HepG2 (cell line): ENCODE measurements around the gene CLDND2. TPM values are rescaled to one million over a fixed set of nuclear protein-coding genes. Genes with fewer than 3 reads are reported as not detected.

Experiments
- ATAD3A ChIP-seq: sonication (generic); formaldehyde crosslinking; IDR thresholded peaks from 2 replicates; pipeline ENCODE4 v1.4.0; 2020; ENCODE audit warnings: missing genetic modification reagents
- CTCF ChIP-seq: sonication (generic); formaldehyde crosslinking; IDR thresholded peaks from 2 replicates; pipeline ENCODE4 v1.5.0; 2020; ENCODE audit warnings: mild to moderate bottlenecking, missing genetic modification reagents, moderate library complexity
- DRAP1 ChIP-seq: IDR thresholded peaks from 2 replicates; pipeline ENCODE4 v1.6.1; 2016; ENCODE audit warnings: missing genetic modification reagents, missing compliant biosample characterization
- ETV5 ChIP-seq: IDR thresholded peaks from 2 replicates; pipeline ENCODE4 v1.6.1; 2018; ENCODE audit warnings: missing biosample characterization, missing genetic modification reagents, inconsistent platforms, borderline replicate concordance
- ETV6 ChIP-seq: sonication (generic); formaldehyde crosslinking; conservative IDR thresholded peaks from 2 replicates; pipeline ENCODE4 v1.4.0; 2020; ENCODE audit warnings: missing genetic modification reagents
- FOXK1 ChIP-seq: sonication (generic); formaldehyde crosslinking; IDR thresholded peaks from 2 replicates; pipeline ENCODE4 v1.4.0; 2020; ENCODE audit warnings: low read depth, missing genetic modification reagents, borderline replicate concordance
- GLI4 ChIP-seq: sonication (generic); formaldehyde crosslinking; IDR thresholded peaks from 2 replicates; pipeline ENCODE4 v1.5.1; 2020; ENCODE audit warnings: missing genetic modification reagents, mild to moderate bottlenecking, moderate library complexity, borderline replicate concordance
- HDAC2 ChIP-seq: sonication (generic); formaldehyde crosslinking; IDR thresholded peaks from 2 replicates; pipeline ENCODE4 v1.4.0; 2020; ENCODE audit warnings: missing genetic modification reagents
- KAT7 ChIP-seq: IDR thresholded peaks from 2 replicates; pipeline ENCODE4 v1.6.1; 2018; ENCODE audit warnings: borderline replicate concordance, missing compliant biosample characterization
- KDM1A ChIP-seq: IDR thresholded peaks from 2 replicates; pipeline ENCODE4 v1.6.1; 2016; ENCODE audit warnings: missing compliant biosample characterization
- KDM2A ChIP-seq: sonication (generic); formaldehyde crosslinking; IDR thresholded peaks from 2 replicates; pipeline ENCODE4 v1.4.0; 2020; ENCODE audit warnings: low read depth, missing genetic modification reagents, borderline replicate concordance
- KDM4B ChIP-seq: sonication (generic); formaldehyde crosslinking; IDR thresholded peaks from 2 replicates; pipeline ENCODE4 v1.4.0; 2020; ENCODE audit warnings: missing genetic modification reagents
- LRRFIP1 ChIP-seq: sonication (generic); formaldehyde crosslinking; conservative IDR thresholded peaks from 2 replicates; pipeline ENCODE4 v1.4.0; 2020; ENCODE audit warnings: missing genetic modification reagents
- MAFF ChIP-seq: IDR thresholded peaks from 2 replicates; pipeline ENCODE4 v1.6.1; 2011; ENCODE audit warnings: low read depth, low read length, improper control_type of control experiment
- MXI1 ChIP-seq: IDR thresholded peaks from 3 replicates; pipeline ENCODE4 v1.6.1; 2012; ENCODE audit warnings: low read depth, low read length, inconsistent platforms, borderline replicate concordance
- NCOA1 ChIP-seq: sonication (generic); formaldehyde crosslinking; IDR thresholded peaks from 2 replicates; pipeline ENCODE4 v1.9.0; 2021; ENCODE audit warnings: missing genetic modification reagents
- NFATC3 ChIP-seq: sonication (generic); formaldehyde crosslinking; IDR thresholded peaks from 2 replicates; pipeline ENCODE4 v1.5.1; 2020; ENCODE audit warnings: mild to moderate bottlenecking, missing genetic modification reagents
- NPAS2 ChIP-seq: sonication (generic); formaldehyde crosslinking; IDR thresholded peaks from 2 replicates; pipeline ENCODE4 v1.8.0; 2022; ENCODE audit warnings: mild to moderate bottlenecking, missing genetic modification reagents, borderline replicate concordance
- PRMT3 ChIP-seq: sonication (generic); formaldehyde crosslinking; IDR thresholded peaks from 2 replicates; pipeline ENCODE4 v1.8.1; 2022; ENCODE audit warnings: low read depth, mild to moderate bottlenecking, moderate library complexity, missing genetic modification reagents, borderline replicate concordance
- TCF7 ChIP-seq: sonication (generic); IDR thresholded peaks from 2 replicates; pipeline ENCODE4 v1.6.1; 2016; ENCODE audit warnings: antibody characterized with exemption, low read depth
- THAP8 ChIP-seq: sonication (generic); formaldehyde crosslinking; IDR thresholded peaks from 2 replicates; pipeline ENCODE4 v1.5.1; 2020; ENCODE audit warnings: missing genetic modification reagents, mild to moderate bottlenecking, borderline replicate concordance
- ZBTB21 ChIP-seq: sonication (generic); formaldehyde crosslinking; IDR thresholded peaks from 2 replicates; pipeline ENCODE4 v1.4.0; 2020; ENCODE audit warnings: missing genetic modification reagents
- ZNF296 ChIP-seq: sonication (generic); formaldehyde crosslinking; conservative IDR thresholded peaks from 2 replicates; pipeline ENCODE4 v1.5.0; 2020; ENCODE audit warnings: mild to moderate bottlenecking, missing genetic modification reagents
- ZNF317 ChIP-seq: sonication (generic); formaldehyde crosslinking; IDR thresholded peaks from 2 replicates; pipeline ENCODE4 v1.5.0; 2020; ENCODE audit warnings: mild to moderate bottlenecking, missing genetic modification reagents
- ZNF605 ChIP-seq: sonication (generic); formaldehyde crosslinking; IDR thresholded peaks from 2 replicates; pipeline ENCODE4 v1.8.0; 2022; ENCODE audit warnings: mild to moderate bottlenecking, missing genetic modification reagents
- ZSCAN9 ChIP-seq: IDR thresholded peaks from 2 replicates; pipeline ENCODE4 v1.6.1; 2016; ENCODE audit warnings: borderline replicate concordance
- polyA plus RNA-seq, 8 experiments: library from polyadenylated mRNA; depleted of rRNA in 3 of 8; stranded (reverse) in 7 of 8; unstranded in 1 of 8; fragments of >200 nt; fragmentation: Illumina TruSeq in 4 of 8; extraction: Trizol in 4 of 8; gene quantifications; 2 replicates each; pipeline versions ENCODE4 v1.2.1 to v1.2.3, GENCODE V29; 2011 to 2016; ENCODE audit warnings: low read depth in 4 of 8, missing spikeins in 1 of 8, mixed read lengths in 1 of 8; ENCODE audit not compliant: insufficient read depth in 1 of 8
- total RNA-seq, 5 experiments: library from RNA; depleted of rRNA; stranded (reverse); fragments of >200 nt; fragmentation: Illumina TruSeq; extraction: Trizol; gene quantifications; 2 replicates each; pipeline ENCODE4 v1.2.3, GENCODE V29; 2016; ENCODE audit warnings: low read depth in 1 of 5

The CLDND2 gene
- total and polyA plus RNA-seq, 2 of the 13 experiments (the other 11 are each of a cell fraction or from before 2014, with no cell fraction given) = 0.84 to 1.8 TPM

- TF ChIP-seq MXI1 (no peak; the same call in 2 of the 3 replicates), HDAC2 (no peak; the same call in 1 of the 2 replicates), KDM1A (CRISPR knock-in tag) (no peak), NFATC3 (no peak), MAFF (no peak), DRAP1 (CRISPR knock-in tag) (0 out of 2 replicates have a peak, but pooled peaks have one; percentile 15), ZNF605 (peak; percentile 67; the same call in 1 of the 2 replicates), GLI4 (no peak), ETV5 (peak; percentile 77; the same call in 1 of the 2 replicates), ZBTB21 (CRISPR knock-in tag) (no peak), CTCF (CRISPR knock-in tag) (no peak), NPAS2 (CRISPR knock-in tag) (no peak), NCOA1 (CRISPR knock-in tag) (no peak), ZNF317 (CRISPR knock-in tag) (no peak), ZNF296 (no peak), ATAD3A (CRISPR knock-in tag) (no peak), FOXK1 (CRISPR knock-in tag) (no peak), ZSCAN9 (CRISPR knock-in tag) (no peak), KAT7 (CRISPR knock-in tag) (no peak), LRRFIP1 (no peak), KDM4B (CRISPR knock-in tag) (no peak), ETV6 (CRISPR knock-in tag) (no peak), PRMT3 (CRISPR knock-in tag) (no peak), THAP8 (no peak), TCF7 (no peak), KDM2A (CRISPR knock-in tag) (peak; percentile 66; the same call in 1 of the 2 replicates)
Measured at GRCh38 chr19:51364200-51365106, 4.3 kb downstream of the CLDND2 start (continued).
